Measurements from ENCODE around the gene P2RY2.

P2RY2 gene

GRCh38 chr11:73218106-73218829 lies at the start of gene P2RY2:
P2RY2 (plus strand) TSS chr11:73218281; CDS start chr11:73234160, 15,879 bp downstream.
- DNase-seq (ENCODE audit: low read depth in 2 of 2) = peak in 1 of 2 donors; percentile 29

- DNase-seq (ENCODE audit: low read depth in 2 of 2) = no peak
Observed at GRCh38 chr11:73168925-73169579, 49.0 kb upstream of the P2RY2 start.

GRCh38 chr11:73170140-73170539 lies 47.9 kb upstream of the P2RY2 start:
- no peak for DNase-seq (ENCODE audit: low read depth in 2 of 2)

- no peak for DNase-seq (ENCODE audit: low read depth in 2 of 2)
Observed at GRCh38 chr11:73171436-73172161, 46.5 kb upstream of the P2RY2 start.

- DNase-seq (ENCODE audit: low read depth in 2 of 2) = no peak
Observed at GRCh38 chr11:73172992-73173656, 45.0 kb upstream of the P2RY2 start.

GRCh38 chr11:73173755-73174494 lies 44.2 kb upstream of the P2RY2 start:
- no peak for DNase-seq (ENCODE audit: low read depth in 2 of 2)

GRCh38 chr11:73174495-73174791 lies 43.6 kb upstream of the P2RY2 start:
- no peak for DNase-seq (ENCODE audit: low read depth in 2 of 2)

GRCh38 chr11:73175551-73176144 lies 42.4 kb upstream of the P2RY2 start:
- DNase-seq (ENCODE audit: low read depth in 2 of 2) = no peak

GRCh38 chr11:73176145-73176873 lies 41.8 kb upstream of the P2RY2 start:
- no peak for DNase-seq (ENCODE audit: low read depth in 2 of 2)

GRCh38 chr11:73176874-73177155 lies 41.3 kb upstream of the P2RY2 start:
- no peak for DNase-seq (ENCODE audit: low read depth in 2 of 2)

- DNase-seq (ENCODE audit: low read depth in 2 of 2) = no peak
Observed at GRCh38 chr11:73177380-73177777, 40.7 kb upstream of the P2RY2 start.

- DNase-seq (ENCODE audit: low read depth in 2 of 2) = peak; percentile 60 to 64
Observed at GRCh38 chr11:73177778-73178539, 40.1 kb upstream of the P2RY2 start.

GRCh38 chr11:73178681-73179080 lies 39.4 kb upstream of the P2RY2 start:
- DNase-seq (ENCODE audit: low read depth in 2 of 2) = no peak

- DNase-seq (ENCODE audit: low read depth in 2 of 2) = no peak
Observed at GRCh38 chr11:73182824-73183321, 35.2 kb upstream of the P2RY2 start.

- peak in 1 of 2 donors; percentile 10 for DNase-seq (ENCODE audit: low read depth in 2 of 2)
Observed at GRCh38 chr11:73184953-73185671, 33.0 kb upstream of the P2RY2 start.

- no peak for DNase-seq (ENCODE audit: low read depth in 2 of 2)
Observed at GRCh38 chr11:73185680-73186293, 32.3 kb upstream of the P2RY2 start.

GRCh38 chr11:73186294-73186850 lies 31.7 kb upstream of the P2RY2 start:
- no peak for DNase-seq (ENCODE audit: low read depth in 2 of 2)

GRCh38 chr11:73186886-73187285 lies 31.2 kb upstream of the P2RY2 start:
- no peak for DNase-seq (ENCODE audit: low read depth in 2 of 2)

Measured in stimulated activated CD8-positive, alpha-beta memory T cell treated with anti-CD3 and anti-CD28 coated beads, Interleukin-7, amount 100 ng/mL, for 4 hours (primary cell).